Erythroblast (primary cell): ENCODE measurements around the gene FHAD1.

Source experiments
- GATA1 ChIP-seq: IDR thresholded peaks from 2 replicates; pipeline ENCODE4 v1.6.1; 2011; ENCODE audit warnings: low read depth, mild to moderate bottlenecking, control low read depth, low read length, moderate library complexity
- POLR2A ChIP-seq: IDR thresholded peaks from 2 replicates; pipeline ENCODE4 v1.6.1; 2011; ENCODE audit warnings: mild to moderate bottlenecking, low read length

DNA sequence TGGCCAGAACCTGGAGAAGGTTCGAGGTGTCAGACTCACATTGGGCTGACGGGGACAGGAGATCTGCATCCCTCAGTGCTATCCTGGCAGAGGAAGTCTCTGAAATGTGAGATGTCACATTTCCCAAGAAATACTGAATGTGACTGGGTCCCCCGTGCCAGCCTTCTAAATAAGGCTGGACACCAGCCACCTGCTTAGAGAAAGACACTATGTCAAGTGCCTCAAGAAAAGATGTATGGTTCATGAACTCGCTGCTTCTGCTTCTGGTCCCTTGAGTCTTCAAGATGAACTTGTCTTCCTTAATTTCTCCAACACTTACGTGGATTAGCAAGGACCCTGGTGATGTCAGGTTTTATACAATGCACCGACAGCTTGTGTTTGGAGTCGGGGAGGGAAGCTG, 42.1 kb upstream of the FHAD1 start:
- TF ChIP-seq POLR2A (no peak), GATA1 (no peak)
